ENCODE results near the gene ARFGAP3. TPM values are rescaled to one million over a fixed set of nuclear protein-coding genes. Genes with fewer than 3 reads are reported as not detected.

Gene ARFGAP3
- total RNA-seq, 2 experiments from 2014 or later: 31.0 to 33.0 TPM

DNA sequence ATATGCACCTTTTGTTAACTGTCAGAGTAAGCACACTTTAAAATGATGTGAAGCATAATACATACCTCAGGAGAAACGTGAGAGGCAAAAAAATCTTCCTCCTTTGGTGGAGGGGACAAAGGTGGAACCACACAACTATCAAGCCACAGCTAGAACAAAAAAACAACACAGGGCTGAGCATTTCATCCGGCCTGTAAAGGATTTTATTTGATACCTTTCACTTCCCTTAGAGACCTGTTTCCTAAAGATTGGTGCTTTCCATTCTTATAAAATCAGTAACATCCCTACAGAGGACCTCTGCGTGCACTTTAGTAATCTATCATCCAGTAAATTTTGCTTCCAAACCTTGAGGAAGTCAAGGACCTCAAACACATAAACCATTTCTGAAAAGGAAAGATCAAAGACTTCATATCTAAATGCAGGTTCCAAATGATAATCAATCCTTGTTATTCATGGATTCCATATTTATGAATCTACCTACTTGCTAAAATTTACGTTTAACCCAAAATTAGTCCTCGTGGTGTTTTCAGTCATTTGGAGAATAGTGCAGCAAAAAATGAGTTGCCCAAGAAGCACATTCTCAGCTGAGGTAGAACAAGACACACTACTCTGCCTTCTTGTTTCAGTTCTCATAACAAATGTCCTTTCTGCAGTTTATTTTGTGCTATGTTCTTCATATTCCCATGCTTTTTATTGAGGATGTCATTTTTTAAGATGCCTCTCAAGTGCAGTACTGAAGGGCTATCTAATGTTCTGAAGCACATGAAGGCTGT lies 22.7 kb downstream of the ARFGAP3 start:
- POLR2A ChIA-PET: interaction anchor here (0.7 kb wide), 1 partner anchor 1650 kb away, joined by 3 read pairs; no protein-coding TSS in a partner anchor

DNA sequence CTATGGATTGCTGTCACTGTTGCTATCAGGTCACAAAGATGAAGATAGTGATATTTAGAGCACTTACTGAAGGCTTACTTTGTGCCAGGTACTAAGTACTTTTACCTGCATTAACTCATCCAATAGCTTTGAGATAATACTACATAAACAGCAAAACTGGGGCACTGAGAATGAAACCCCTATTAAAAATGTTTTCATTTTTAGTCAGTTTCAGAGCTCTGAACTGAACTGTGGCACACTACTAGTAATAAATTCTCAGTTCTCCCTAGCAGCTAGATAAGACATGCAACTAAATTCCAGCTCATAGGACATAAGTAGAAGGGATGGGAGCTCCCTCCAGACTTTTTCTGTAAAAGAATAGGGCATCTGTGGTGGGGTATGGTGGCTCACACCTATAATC lies 24.0 kb downstream of the ARFGAP3 start:
- CTCF ChIA-PET: interaction anchor here (1.1 kb wide), 1 partner anchor 14 kb away, joined by 3 read pairs; no protein-coding TSS in a partner anchor
- POLR2A ChIA-PET: no interaction called here

More for the DNA sequence above, 22.7 kb downstream of the ARFGAP3 start:
- CTCF ChIA-PET: no interaction called here

DNA sequence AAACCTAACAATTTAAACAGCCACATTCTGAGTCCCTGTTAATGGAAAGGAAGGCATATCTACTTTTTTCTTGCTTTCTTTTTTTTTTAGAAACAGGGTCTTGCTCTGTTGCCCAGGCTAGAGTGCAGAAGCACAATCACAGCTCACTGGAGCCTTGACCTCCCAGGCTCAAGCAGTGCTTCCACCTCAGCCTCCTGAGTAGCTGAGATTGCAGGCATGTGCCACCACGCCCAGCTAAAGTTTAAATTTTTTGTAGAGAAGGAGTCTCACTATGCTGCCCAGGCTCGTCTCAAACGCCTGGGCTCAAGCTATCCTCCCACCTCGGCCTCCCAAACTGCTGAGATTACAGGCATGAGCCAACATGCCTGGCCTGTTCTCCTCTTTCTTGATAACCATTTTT lies 25.4 kb downstream of the ARFGAP3 start:
- ChIA-PET POLR2A (no interaction called here), CTCF (no interaction called here)

DNA sequence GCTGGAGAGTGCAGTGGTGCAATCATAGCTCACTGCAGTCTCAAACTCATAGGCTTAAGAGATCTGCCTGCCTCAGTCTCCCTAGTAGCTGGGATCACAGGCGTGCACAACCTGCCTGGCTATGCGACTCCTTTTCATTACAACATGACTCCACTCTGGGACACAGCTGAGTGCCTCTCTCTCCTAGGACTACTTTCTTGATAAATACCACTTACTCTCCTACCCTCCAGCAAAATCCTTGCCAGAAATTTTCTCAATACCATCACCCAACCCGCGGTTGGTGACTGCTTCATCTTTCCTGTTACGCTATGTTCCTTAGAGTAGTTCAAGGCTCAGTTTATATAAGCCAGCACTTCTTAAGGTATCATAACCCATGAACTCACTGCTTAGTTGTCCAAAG lies 26.9 kb downstream of the ARFGAP3 start:
- ChIA-PET POLR2A (no interaction called here), CTCF (no interaction called here)

DNA sequence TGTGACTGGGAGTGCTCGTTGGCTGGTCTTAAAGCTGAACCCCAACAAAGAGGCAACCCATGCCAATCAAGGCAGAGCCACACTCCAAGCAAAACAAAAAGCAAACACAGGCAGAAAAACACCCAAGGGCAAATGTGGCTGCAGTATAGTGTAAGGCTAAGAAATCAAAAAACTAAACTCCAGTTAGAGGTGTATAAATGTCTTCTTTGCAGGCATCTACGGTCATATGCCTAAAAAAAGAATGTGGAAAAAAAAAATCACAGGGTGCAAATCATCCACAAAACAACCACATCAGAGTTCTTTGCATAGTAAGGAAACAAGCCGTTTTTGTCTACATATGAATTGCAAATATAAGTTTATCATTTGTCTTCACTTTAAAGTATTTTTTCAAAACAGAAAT lies 27.8 kb downstream of the ARFGAP3 start:
- POLR2A ChIA-PET: no interaction called here
- CTCF ChIA-PET: no interaction called here

DNA sequence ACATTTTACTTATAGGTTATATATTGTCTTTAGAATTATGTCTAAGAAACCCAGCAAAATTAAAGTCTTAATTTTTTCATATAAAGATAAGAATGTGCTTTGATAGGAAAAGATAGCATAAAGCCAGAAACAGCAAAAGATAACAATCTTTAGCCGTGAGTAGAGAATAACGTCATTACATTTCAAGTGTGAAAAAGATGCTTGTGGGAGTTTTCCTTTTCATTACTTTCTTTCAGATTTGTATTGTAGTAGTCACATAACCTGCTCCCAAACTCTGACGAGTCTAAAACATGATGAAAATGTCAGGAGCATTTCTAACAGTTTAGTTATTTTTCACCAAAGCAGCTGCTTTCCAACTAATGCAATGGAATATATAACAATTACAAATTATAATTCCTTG lies 31.3 kb downstream of the ARFGAP3 start:
- POLR2A ChIA-PET: no interaction called here

DNA sequence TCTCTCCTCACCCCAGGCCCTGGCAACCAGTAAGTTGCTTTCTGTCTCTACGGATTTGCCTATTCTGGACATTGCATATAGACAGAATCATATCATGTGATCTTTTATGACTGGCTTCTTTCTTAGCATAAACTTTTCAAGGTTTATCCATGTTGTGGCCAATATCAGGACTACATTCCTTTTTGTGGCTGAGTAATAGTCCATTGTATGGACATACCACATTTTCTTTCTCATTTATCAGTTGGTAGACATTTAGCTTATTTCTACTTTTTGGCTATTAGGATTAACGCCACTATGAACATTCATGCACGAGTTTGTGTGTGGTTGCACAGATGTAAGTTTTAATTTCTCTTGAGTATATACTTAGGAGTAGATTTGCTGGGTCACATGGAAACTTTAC lies 35.7 kb downstream of the ARFGAP3 start:
- ChIA-PET POLR2A (no interaction called here), CTCF (no interaction called here)

More for the DNA sequence above, 31.3 kb downstream of the ARFGAP3 start:
- CTCF ChIA-PET: interaction anchor here (0.7 kb wide), 1 partner anchor 167 kb away, joined by 3 read pairs; no protein-coding TSS in a partner anchor

DNA sequence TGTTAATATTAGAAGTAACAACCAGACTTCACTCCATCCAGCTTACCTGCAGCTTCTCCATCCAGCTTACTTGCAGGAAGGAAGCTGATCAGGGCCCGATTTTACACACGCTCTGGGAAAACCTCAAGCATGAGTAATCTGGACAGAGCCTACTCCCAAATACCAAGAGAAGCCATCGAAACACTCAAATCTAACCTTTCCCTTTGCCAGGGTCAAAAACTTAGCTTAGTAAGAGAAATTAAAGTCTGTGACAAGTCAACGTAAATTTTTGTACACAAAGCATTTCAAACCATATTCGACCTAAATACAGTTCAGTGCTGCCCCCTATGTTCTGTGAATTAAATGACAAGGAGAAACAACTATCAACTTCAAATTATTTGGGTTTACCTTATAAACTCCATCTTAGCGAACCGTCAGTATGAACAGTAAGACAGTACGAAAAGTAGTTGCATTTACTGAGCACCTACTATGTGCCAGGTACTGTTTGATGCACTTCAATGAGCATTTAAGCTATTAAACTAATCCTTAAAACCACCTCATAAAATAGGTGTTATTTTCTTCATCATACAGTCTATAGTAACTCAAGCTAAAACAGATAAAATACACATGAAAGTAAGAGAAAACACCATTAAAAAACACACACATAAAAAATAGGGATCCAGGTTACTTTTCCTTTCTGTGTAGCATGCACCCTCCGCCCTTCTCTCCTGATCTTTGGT lies 36.9 kb downstream of the ARFGAP3 start:
- ChIA-PET CTCF (interaction anchor here (1.2 kb wide), 1 partner anchor 13 kb away, joined by 3 read pairs; no protein-coding TSS in a partner anchor), POLR2A (no interaction called here)

DNA sequence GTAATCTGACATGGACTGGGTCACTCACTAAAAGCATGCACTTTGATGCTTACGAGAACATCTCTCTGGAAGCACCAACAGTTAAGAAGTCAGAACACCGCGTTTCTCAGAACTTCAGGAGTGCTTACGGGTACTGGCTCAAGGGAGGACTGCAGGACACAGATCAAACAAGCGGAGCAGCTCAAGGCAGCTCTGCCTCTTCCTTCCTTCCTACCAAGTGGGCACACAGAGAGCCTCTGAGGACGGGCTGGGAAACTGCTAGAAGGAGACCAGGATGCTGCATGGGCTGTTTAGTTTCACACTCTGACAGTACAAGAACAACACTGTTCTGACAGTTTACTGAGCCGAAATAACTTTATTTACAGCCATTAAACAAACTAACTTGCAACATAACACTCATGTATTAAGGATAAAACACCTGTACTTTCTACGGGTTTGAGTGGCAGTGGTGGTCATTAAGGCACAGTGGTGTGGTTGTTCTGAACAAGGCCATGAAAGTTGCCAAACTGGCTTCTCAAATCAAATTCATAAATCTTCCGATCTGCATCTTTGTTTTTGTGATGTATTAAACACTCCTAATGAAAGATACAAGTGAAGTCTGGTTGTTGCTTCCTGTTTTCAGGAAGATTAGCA lies 37.5 kb downstream of the ARFGAP3 start:
- CTCF ChIA-PET: interaction anchor here (1.2 kb wide), 1 partner anchor 14 kb away, joined by 3 read pairs; no protein-coding TSS in a partner anchor
- POLR2A ChIA-PET: no interaction called here

DNA sequence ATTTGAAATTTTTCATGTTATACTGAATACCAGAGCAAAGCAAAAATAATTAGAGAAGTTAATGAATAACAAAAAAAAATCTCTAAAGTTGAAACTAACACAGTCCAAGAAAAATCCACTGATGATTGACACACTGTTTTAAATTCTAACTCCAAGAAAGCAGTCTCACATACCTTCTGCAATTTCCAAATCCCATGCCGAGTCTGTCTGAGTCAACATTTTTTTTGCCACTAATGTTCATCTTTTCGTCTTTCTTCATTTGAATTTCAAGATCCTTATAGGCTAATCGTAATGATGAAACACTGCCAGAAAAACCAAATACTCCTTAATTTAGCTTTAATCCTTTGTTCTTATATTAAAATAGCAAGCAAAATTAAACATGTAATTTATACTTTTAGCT lies 39.5 kb downstream of the ARFGAP3 start:
- POLR2A ChIA-PET: no interaction called here
- CTCF ChIA-PET: no interaction called here

DNA sequence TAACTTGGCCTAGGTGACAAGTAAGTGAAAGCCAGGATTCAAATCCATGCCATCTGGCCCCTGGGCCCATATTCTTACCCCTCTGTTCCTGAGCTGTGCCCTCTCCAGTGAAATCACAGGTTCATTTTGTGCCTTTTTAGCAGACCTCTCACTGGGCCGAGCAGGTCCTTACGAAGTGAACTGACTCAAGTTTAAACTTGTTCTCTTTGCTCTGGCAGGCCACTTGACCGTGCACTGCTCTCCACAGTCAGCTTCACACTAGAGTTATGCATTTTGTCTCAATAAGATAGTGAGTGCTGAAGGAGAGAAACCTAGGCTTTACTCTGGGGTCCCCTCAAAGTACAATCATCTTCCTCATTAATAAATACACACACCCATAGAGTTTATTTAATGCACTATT lies 40.7 kb downstream of the ARFGAP3 start:
- ChIA-PET POLR2A (no interaction called here), CTCF (interaction anchor here (0.6 to 0.9 kb wide), 2 partner anchors 15 to 52 kb away, joined by 3 read pairs; no protein-coding TSS in a partner anchor)

DNA sequence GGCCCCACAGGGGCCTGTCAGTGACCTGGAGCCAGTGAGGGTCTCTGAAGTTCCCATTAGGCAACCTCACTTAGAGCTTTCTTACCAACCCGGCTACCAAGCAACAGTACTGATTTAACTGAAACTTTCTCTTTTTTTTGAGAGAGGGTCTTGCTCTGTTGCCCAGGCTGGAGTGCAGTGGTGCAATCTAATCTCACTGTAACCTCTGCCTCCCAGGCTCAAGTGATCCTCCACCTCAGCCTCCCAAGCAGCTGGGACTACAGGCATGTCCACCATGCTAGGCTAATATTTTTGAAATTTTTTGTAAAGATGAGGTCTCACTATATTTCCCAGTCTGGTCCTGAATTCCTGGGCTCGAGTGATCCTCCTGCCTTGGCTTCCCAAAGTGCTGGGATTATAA lies 42.5 kb downstream of the ARFGAP3 start:
- POLR2A ChIA-PET: no interaction called here
- CTCF ChIA-PET: no interaction called here

DNA sequence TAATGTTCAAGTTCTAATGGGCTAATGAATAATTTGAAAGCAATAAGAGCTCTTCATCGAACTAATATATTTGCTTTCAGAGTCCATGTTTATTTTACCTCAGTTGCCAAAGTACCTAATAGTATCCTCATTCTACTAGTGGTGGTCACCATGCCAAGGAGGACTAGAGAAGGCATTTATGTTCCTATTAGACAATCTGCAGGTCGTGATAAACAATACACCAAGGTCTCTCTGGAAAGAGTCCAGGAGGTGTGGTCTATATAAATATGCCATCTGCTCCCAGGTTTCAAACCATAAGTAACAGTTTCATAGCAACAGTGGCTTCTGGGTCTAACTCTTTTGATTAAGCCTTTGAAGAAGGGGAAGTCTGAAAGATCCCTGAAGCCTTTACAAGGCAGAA lies 42.9 kb downstream of the ARFGAP3 start:
- ChIA-PET CTCF (no interaction called here), POLR2A (no interaction called here)

DNA sequence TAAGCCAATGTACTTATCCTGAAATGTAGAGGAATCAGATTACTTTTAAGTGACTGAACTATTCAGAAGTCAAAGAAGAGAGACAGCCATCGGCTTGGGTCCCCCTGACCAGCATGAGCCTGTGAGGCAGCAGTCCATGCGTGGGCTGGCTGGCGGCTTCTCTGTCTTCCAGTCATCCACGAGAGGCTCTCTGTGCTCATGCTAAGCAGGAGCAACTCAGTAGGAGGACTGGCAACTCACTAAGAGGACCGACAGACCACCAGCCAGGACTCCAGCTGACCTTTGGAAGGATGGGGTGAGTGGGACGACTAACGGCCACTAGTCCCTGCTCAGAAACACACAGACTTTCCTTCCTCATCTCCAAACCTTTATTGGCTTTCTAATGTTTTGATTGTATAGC lies 43.6 kb downstream of the ARFGAP3 start:
- CTCF ChIA-PET: no interaction called here
- POLR2A ChIA-PET: no interaction called here

DNA sequence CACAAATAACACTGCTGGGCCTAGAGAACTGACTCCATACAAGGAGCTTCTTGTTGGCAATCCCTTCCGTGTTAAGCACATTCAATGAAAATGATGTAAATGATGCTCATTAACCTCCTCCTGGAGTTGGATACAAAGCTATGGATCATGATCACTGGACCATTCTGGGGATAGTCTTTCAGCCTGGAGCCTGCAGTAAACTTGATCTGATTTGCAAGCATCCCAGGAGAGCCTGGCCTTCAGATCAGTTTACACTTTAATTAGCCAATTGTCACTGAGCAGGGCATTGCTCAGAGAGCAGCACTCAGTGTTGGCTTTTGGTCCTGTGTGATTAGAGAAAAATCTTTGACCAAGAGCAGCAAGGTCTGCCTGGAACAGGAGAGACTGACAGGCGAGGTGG lies 45.6 kb downstream of the ARFGAP3 start:
- ChIA-PET CTCF (no interaction called here), POLR2A (no interaction called here)

DNA sequence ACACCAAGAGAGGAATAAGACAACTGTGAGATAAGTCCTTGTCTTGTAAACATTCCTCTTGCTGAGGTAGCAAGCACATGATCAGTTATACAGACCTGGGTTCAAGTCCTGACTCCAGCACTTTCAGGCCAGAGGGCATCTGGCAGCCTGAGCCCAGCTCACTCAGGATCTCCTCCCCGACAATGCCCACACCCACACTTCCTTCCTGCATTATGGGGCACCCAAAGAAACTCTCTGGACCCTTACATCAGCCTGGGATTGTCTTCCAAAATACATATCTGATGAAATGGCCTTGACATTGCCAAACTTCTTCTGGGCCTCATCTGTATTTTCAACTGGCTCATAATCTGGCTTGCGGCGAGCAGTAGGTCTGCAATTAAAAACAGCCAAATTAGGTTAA lies 48.6 kb downstream of the ARFGAP3 start:
- ChIA-PET POLR2A (no interaction called here), CTCF (no interaction called here)

DNA sequence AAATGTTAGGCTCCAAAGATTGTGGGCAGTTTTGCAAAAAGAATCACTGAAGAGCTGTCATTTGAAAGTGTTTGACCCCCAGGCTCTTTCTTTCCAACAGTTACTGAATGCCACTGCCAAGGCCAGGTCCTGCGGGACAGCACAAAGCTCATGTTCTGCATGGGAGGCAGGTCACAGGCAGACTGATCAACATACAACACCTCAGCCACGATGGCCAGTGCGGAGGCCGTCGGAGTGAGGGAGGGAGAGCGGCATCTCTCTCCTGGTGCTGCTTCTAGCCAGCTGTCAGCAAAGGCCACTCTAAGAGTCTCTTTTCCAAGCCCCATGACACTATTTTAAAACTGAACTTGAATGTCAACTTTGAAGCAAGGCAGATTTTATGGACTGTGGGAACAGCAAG lies 49.9 kb downstream of the ARFGAP3 start:
- ChIA-PET POLR2A (interaction anchor here (1.0 kb wide), 1 partner anchor 29 kb away, joined by 3 read pairs; no protein-coding TSS in a partner anchor), CTCF (no interaction called here)

DNA sequence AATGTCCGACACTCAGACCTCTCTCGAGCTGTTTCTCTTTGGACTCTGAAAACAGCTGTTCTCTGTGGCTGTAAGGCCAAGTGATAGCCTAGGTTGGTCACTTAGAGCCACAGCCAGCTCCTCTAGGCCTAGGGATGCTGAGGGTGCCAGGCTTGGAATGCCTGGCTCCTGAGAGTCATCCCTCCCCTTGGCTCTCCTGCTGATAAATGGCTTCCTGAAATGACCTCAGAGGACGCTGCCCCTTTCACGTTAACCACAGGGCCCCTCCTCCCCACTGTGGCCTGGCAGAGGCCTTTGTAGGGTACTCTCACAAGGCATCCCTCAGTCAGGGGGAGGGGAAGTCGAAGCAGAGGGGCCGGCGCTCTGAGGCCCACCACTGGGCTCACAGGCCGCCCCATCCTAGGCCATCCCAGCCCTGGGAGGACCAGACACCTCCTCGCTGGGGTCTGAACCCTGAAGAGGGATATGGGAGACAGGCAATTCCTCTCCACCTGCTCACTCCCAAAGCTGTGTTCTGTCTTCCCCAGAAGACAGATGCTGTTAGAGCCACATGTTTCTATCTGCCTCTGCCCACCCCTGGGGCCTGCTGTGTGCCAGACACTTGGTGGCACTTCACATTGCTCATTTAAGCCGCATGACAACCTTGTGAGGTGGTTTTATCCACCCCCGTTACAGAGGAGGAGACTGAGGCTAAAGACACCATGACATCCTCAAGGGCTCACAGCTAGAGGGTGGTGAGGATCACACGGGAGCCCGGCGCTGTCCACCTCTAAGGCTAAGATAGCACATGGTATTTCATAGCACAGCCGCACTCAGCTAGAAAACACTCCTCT lies 50.9 kb downstream of the ARFGAP3 start:
- CTCF ChIA-PET: no interaction called here
- POLR2A ChIA-PET: no interaction called here

DNA sequence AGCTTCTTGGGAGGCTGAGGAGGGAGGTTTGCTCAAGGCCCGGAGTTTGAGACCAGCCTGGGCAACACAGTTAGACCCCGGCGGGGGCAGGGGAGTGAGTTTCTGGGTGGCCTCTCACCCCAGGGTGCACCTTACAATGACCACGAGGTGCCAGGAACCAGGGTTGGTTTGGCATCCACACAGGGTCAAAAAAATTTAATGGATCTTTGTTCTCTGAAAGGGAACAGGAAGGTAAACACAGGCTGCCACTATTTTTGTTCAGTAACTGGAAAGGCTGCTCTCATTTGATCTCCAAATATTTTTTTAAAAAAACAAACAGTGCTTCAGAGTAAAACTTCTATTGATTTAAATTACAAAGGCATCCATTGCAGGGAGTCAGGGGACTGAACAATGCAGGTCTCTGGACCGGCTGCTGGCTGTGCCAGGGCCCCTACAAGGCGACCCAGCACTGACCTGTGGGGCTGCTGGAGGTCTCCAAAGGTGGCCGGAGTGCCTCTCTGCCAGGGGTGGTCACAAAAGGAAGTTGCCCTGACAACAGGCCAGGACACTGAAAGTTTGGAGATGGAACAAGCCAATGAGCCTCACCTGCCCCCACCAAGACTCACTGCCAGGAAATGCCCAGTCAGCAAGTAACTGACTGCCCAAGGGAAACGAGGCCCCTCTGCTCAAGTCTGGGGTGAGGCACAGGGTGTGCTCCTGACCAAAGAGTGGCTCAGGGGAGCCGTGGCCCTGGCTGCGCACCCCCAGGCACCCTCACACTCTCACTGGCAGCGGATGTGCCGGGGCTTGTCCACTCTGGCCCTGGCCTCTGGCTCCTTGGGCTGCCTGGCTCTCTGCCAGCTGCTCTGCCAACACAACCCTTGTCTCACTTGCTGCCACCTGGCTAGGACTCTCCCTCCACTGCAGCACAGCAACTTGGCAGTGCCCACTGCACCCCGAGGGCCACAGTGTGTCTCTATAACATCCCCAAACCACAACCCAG lies 51.8 kb downstream of the ARFGAP3 start:
- ChIA-PET CTCF (no interaction called here), POLR2A (no interaction called here)
